HG02870 (cell line): ENCODE measurements around the gene EIF3L.

Experiments
- ATAC-seq: cut with Tn5 transposase; IDR thresholded peaks from one replicate; pipeline ENCODE4 v1.9.1; 2021; ENCODE audit warnings: mild to moderate bottlenecking, moderate library complexity; ENCODE audit not compliant: unreplicated experiment

EIF3L gene

GRCh38 chr22:37904572-37905533 lies 55.6 kb downstream of the EIF3L start:
- ATAC-seq: no peak

GRCh38 chr22:37905534-37906363 lies 56.5 kb downstream of the EIF3L start, which contains the start of gene MICALL1:
Gene MICALL1, plus strand, starts transcription at chr22:37906297. Its CDS starts 126 bp downstream, at chr22:37906423.
- ATAC-seq: no peak

- ATAC-seq: no peak
These were observed 57.3 kb downstream of the EIF3L start for GRCh38 chr22:37906364-37907008.

DNA sequence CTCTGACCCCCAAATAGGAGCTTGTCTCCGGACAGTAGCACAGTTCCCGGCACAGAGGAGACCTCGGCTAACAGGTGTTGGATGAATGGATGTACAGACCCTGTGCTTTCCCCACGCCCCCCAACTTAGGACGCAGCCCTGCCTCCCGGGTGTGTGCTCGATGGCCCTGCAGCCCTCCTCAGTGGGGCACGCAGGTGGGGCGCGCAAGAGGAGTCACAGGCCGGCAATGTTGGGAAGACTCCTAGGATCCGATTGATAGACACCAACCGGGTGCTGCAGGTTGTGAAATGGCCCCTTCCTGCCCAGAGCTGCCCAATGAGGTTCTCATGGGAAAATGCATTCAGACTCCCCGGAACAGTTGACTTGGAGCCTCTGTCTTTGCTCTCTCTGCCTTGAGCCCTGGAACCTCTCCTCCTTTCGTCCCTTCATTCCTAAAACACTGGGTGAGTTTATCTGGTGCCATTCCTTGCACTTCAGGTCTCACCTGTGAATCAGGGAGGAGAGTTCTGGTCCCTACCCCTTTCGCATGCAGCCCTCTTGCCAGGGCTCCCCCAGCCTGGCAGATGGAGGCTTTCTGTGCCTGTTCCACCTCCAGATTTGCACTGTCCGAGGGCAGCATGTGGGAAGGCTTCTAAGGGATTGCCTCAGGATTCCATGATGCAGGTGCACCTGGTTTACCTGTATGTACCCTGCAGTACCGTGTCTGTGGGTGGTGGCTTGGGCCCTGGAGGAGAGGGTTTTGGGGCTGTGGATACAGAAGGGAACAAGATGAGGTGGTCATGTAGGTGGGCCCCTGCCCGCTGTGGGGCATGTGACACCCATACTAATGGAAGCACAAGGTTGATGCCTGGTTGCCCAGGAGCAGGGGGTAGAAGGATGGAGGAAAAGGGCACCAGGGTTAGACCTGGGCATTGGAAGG lies 58.1 kb downstream of the EIF3L start:
- ATAC-seq: no peak

DNA sequence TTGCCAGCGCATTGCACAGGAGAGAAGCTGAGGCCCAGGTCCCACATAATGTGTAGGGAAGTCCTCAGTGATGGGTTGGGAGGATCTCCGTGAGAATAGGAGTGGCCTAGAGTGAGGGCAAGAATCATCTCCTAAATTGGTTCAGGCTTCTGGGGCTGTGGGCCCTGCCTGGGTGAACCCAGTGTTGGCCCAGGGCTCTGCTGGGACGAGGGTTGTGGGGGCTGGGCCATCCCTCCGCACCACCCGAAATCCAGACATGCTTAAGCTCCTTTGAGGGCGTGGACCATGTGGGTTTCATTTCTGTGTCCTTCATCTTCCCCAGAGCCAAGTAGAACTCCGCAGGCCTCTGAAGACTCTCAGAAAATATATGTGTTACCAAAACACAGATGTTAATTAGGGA lies 60.5 kb downstream of the EIF3L start:
- no peak for ATAC-seq

DNA sequence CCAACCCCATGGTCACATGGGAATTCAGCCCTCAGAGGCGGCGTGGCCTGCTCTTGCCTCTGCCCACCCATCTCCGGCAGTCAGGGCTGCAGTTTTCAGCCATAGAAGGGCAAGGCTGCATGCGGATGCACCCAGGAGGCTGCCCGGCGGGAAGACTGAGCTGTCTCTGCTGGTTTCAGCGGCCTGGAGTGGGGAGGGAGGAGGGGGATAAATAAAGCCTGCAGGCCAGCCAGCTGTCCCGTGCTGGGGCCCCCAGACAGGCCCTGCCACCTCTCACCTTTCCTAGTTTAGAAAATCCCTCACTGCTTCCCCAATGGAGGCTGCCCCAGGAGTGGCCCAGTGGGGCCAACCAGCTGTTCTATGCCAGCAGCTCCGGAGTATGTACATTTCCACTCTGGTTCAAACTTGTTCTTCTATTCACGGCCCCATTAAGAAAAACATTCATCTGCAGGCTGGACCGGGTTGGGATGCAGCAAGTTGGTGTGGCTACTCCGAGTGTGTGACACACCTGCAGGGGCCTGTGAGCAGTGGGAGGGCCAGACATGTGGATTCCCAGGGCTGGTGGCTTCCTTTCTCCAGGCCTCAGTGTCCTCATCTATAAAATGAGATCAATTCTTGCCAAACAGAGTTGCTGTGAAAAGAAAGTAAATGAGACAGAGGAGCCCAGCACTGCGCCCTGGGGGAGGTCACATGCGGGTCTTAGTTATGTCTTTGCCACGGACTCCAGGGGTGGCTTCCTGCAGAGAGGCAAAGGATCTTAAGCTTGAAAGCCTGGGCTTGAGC lies 61.9 kb downstream of the EIF3L start:
- no peak for ATAC-seq

DNA sequence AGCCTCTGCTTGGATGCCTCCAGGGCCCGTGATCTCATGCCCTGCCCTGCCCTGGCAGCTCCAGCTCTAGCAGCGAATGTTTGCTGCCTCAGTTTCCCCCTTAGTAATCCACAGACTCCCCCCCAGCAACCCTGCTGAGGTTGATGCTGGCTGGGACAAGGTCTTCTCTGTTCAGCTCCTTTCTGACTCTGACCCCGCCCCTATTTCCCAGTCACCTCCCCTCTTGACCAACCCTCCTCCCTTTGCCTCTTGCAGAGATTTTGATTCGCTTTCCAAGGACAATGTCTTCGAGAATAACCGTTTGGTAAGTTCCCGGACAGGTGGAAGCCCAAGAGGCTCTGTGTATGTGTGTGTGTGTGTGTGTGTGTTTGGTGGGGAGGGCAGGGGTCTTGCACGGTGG lies 62.5 kb downstream of the EIF3L start:
- no peak for ATAC-seq

- ATAC-seq: no peak
These were observed 63.0 kb downstream of the EIF3L start for GRCh38 chr22:37912171-37912570.

DNA sequence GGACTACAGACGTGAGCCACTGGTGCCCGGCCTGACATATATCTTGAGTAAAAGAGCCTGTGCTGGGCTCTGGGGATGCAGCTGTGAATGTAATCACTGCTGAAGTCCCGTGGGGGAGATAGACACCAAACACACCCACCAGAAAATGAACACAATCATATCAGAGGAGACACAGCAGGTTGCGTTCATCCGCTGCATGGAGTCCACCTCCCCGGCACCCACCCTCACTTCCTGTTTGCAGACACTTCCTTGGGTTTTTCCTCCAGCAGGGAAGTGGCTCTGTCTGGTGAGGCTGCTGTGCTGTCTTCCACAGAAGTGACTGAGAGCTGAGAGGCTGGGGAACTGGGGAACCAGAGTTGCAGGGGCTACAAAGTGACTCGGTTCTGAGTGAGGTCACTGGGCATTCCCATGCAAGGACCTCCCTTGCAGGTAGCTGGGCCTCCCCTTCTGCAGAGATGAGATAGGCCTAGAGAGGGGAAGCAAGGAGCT lies 64.1 kb downstream of the EIF3L start:
- no peak for ATAC-seq

- ATAC-seq: no peak
These were observed 67.1 kb downstream of the EIF3L start for GRCh38 chr22:37916311-37916710.

DNA sequence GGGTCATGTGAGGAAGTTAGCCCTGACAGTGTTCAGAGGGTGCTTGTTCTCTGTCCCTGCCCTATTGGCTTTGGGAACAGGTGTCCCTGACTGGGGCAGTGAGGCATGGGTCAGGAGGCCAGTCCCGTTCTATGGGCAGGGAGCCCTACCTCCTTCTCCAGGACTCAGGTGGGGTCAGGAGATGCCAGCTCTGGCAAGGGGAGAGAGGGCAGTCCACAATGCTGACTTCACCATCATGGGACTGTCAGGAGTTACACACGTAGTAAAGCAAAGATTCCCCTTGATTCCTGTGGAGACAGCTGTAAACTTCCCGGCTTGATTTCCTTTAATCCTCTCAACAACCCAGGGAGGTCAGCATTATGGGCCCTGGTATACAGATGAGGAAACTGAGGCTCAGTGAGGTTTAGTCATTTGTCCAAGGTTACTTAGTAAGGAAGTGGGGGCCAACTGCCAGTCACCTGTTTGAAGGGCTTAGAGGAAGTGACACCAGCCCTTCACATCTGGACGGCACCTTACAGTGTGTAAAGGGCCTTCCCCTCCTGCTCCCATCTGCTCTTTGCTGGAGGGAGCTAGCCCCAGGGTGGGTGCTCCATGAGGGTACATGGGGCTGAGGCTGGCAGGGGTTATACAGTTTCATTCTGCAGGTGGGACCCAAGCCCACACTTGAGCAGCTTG lies 68.8 kb downstream of the EIF3L start:
- no peak for ATAC-seq

GRCh38 chr22:37918580-37919270 lies 69.5 kb downstream of the EIF3L start:
- ATAC-seq: no peak

GRCh38 chr22:37920126-37920525 lies 70.9 kb downstream of the EIF3L start:
- no peak for ATAC-seq

DNA sequence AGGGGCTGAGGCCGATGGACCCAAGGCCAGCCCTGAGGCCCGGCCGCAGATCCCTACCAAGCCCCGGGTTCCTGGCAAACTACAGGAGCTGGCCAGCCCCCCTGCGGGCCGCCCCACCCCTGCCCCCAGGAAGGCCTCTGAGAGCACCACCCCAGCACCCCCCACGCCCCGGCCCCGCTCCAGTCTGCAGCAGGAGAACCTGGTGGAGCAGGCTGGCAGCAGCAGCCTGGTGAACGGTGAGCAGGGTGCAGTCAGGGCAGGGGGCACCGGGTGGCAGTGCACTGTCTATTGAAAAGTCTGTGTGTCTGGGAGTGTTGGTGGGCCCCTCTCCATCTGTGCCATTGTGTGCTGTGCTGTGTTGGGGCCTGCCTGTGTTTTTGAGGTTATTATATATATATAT lies 73.0 kb downstream of the EIF3L start:
- ATAC-seq: no peak

DNA sequence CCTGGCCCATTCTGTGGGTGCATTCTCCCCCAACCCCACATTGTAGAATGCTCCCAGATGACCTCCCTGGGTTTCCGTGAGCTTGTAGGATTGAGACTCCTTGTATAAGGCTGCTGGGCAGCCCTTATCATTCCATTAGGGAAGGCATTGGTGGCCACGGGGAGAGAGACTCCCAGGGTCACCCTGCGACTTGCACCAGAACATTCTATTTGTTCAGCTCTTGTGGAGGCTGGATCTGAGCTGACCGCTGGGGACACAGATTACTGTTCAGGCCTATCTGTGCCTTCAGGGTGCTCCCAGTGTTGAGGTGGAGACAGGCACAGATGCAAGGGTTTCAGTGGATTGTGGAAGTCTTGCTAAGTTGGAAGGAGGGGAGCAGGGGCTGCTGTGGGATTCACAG lies 74.7 kb downstream of the EIF3L start:
- no peak for ATAC-seq

GRCh38 chr22:37924386-37925065 lies 75.3 kb downstream of the EIF3L start:
- no peak for ATAC-seq

- no peak for ATAC-seq
These were observed 76.1 kb downstream of the EIF3L start for GRCh38 chr22:37925330-37925729.

DNA sequence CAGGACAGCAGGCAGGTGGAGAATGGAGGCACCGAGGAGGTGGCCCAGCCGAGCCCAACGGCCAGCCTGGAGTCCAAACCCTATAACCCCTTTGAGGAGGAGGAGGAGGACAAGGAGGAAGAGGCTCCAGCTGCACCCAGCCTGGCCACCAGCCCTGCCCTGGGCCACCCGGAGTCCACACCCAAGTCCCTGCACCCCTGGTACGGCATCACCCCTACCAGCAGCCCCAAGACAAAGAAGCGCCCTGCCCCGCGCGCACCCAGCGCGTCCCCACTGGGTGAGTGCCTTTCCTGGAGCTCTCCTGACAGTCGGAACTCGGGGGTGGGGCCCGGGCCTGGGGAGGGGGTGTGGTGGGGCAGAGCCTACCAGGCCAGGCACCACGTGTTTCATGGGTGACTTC lies 76.5 kb downstream of the EIF3L start:
- ATAC-seq: no peak
